ENCODE measurements around the gene HJV. TPM values are rescaled to one million over a fixed set of nuclear protein-coding genes. Genes with fewer than 3 reads are reported as not detected.
A peak's percentile ranks its signal among the peaks of the same experiment; 100 is the strongest.

HJV gene
- total RNA-seq, 1 donor from 2014 or later, result not detected

GRCh38 chr1:145994391-145995120, 27.0 kb downstream of the HJV start:
- Mint-ChIP-seq H3K27ac (ENCODE audit: unreplicated experiment) (peak overlapping the region; percentile 54), H3K36me3 (ENCODE audit: low read depth, unreplicated experiment) (peaks cover 30% of the 10 kb centered on the region), H3K27me3 (ENCODE audit: low read depth, unreplicated experiment) (no peaks in the 10 kb centered on the region), H3K4me3 (ENCODE audit: unreplicated experiment) (peak overlapping the region; percentile 100), H3K9me3 (ENCODE audit: unreplicated experiment) (no peaks in the 10 kb centered on the region), H3K4me1 (ENCODE audit: low read depth, unreplicated experiment) (peaks cover 17% of the 10 kb centered on the region)
- no peak overlapping the region for H3K27ac ChIP-seq (ENCODE audit: low read depth, low read length)
- peak overlapping the region; percentile 89 for H3K9ac ChIP-seq (ENCODE audit: low read length)
- peaks cover 23% of the 10 kb centered on the region for H3K36me3 ChIP-seq (ENCODE audit: insufficient read depth, low read length)
- FAIRE-seq (no peak), DNase-seq (ENCODE audit: low read depth) (no peak)
- H3K4me1 ChIP-seq (ENCODE audit: insufficient read depth, low read length), result peaks cover 20% of the 10 kb centered on the region
- H3K27me3 ChIP-seq (ENCODE audit: insufficient read depth, low read length), result no peaks in the 10 kb centered on the region
- no peak overlapping the region for H2AFZ ChIP-seq (ENCODE audit: low read depth, low read length)
- TF ChIP-seq EZH2 (IDR thresholded peaks at IDR 0.05; ENCODE audit: insufficient read depth, low read length) (no peak), CTCF (IDR thresholded peaks at IDR 0.05; ENCODE audit: insufficient read depth, low read depth, low read length) (no peak)
- peak overlapping the region; percentile 98 for H3K4me3 ChIP-seq (ENCODE audit: insufficient read depth, low read depth, low read length)
- no peaks in the 10 kb centered on the region for H3K9me3 ChIP-seq (ENCODE audit: insufficient read depth, low read depth, low read length)
- peaks cover 28% of the 10 kb centered on the region for H3K79me2 ChIP-seq (ENCODE audit: insufficient read depth, low read length)
- peak overlapping the region; percentile 96 for H3K4me2 ChIP-seq (ENCODE audit: low read length)
- peaks cover 27% of the 10 kb centered on the region for H4K20me1 ChIP-seq (ENCODE audit: insufficient read depth, low read length)

- DNase-seq (ENCODE audit: low read depth) (no peak), FAIRE-seq (no peak)
- Histone ChIP-seq H3K27ac (ENCODE audit: low read depth, low read length) (no peak overlapping the region), H2AFZ (ENCODE audit: low read depth, low read length) (no peak overlapping the region), H3K4me2 (ENCODE audit: low read length) (peak overlapping the region; percentile 96), H3K4me3 (ENCODE audit: insufficient read depth, low read depth, low read length) (peak overlapping the region; percentile 98), H3K36me3 (ENCODE audit: insufficient read depth, low read length) (peaks cover 23% of the 10 kb centered on the region), H3K79me2 (ENCODE audit: insufficient read depth, low read length) (peaks cover 28% of the 10 kb centered on the region), H3K9ac (ENCODE audit: low read length) (peak overlapping the region; percentile 89), H3K27me3 (ENCODE audit: insufficient read depth, low read length) (no peaks in the 10 kb centered on the region), H3K4me1 (ENCODE audit: insufficient read depth, low read length) (peaks cover 20% of the 10 kb centered on the region), H4K20me1 (ENCODE audit: insufficient read depth, low read length) (peaks cover 27% of the 10 kb centered on the region), H3K9me3 (ENCODE audit: insufficient read depth, low read depth, low read length) (no peaks in the 10 kb centered on the region)
- Mint-ChIP-seq H3K9me3 (ENCODE audit: unreplicated experiment) (no peaks in the 10 kb centered on the region), H3K4me3 (ENCODE audit: unreplicated experiment) (peak overlapping the region; percentile 100), H3K27me3 (ENCODE audit: low read depth, unreplicated experiment) (no peaks in the 10 kb centered on the region), H3K4me1 (ENCODE audit: low read depth, unreplicated experiment) (peaks cover 17% of the 10 kb centered on the region), H3K36me3 (ENCODE audit: low read depth, unreplicated experiment) (peaks cover 30% of the 10 kb centered on the region), H3K27ac (ENCODE audit: unreplicated experiment) (peak overlapping the region; percentile 10)
- no peak for TF ChIP-seq CTCF (IDR thresholded peaks at IDR 0.05; ENCODE audit: insufficient read depth, low read depth, low read length)
- TF ChIP-seq EZH2 (IDR thresholded peaks at IDR 0.05; ENCODE audit: insufficient read depth, low read length), result no peak
These were observed 27.7 kb downstream of the HJV start for GRCh38 chr1:145993618-145994390.

Data from astrocyte (in vitro differentiated cells and primary cell).